CD14-positive monocyte (primary cell): ENCODE measurements around the gene C19orf85. TPM values are rescaled to one million over a fixed set of nuclear protein-coding genes. Genes with fewer than 3 reads are reported as not detected.
A peak's percentile ranks its signal among the peaks of the same experiment; 100 is the strongest.

Experiments used
- DNase-seq, 3 donors: peaks; one replicate each; pipeline ENCODE4 v3.0.0-alpha.2; 2011 to 2022
- H2AFZ ChIP-seq: 2 replicates; pipeline ENCODE4 v1.6.0; 2012; ENCODE audit warnings: mild to moderate bottlenecking, low read depth, low read length, inconsistent platforms; ENCODE audit not compliant: insufficient read depth, poor library complexity, severe bottlenecking
- H3K27ac ChIP-seq, 2 donors: 1 replicate in 1 of 2; 2 replicates in 1 of 2; pipeline ENCODE4 v1.5.1; 2012 to 2013; ENCODE audit warnings: low read length in 2 of 2, control low read depth in 1 of 2, inconsistent platforms in 1 of 2, low read depth in 1 of 2, mild to moderate bottlenecking in 1 of 2
- H3K27me3 ChIP-seq, 2 donors: one replicate each; pipeline versions ENCODE4 v1.6.0 to v1.6.1; 2011 to 2013; ENCODE audit warnings: low read length in 2 of 2; ENCODE audit not compliant: control insufficient read depth in 2 of 2, insufficient read depth in 2 of 2
- H3K36me3 ChIP-seq, 2 donors: replicated peaks in 1 of 2; 1 replicate in 1 of 2; 2 replicates in 1 of 2; pipeline versions ENCODE4 v1.5.1 to v1.6.1; 2012 to 2013; ENCODE audit warnings: low read length in 2 of 2, control low read depth in 1 of 2, inconsistent platforms in 1 of 2, mild to moderate bottlenecking in 1 of 2; ENCODE audit not compliant: insufficient read depth in 2 of 2, control insufficient read depth in 1 of 2
- H3K4me1 ChIP-seq, 2 donors: 1 replicate in 1 of 2; 2 replicates in 1 of 2; pipeline versions ENCODE4 v1.5.1 to v1.6.1; 2012 to 2013; ENCODE audit warnings: low read length in 2 of 2, control low read depth in 1 of 2, inconsistent platforms in 1 of 2, mild to moderate bottlenecking in 1 of 2, moderate library complexity in 1 of 2; ENCODE audit not compliant: insufficient read depth in 2 of 2, control insufficient read depth in 1 of 2
- H3K4me2 ChIP-seq: replicated peaks from 2 replicates; pipeline ENCODE3; 2012; ENCODE audit warnings: low read length, moderate library complexity, mild to moderate bottlenecking; ENCODE audit not compliant: poor library complexity, severe bottlenecking; ENCODE audit errors: extremely low read depth
- H3K4me3 ChIP-seq, 3 experiments: fragments of 200-600 bp in 1 of 3; sonication (generic) in 1 of 3; replicated peaks in 1 of 3; 1 replicate in 2 of 3; 2 replicates in 1 of 3; pipeline ENCODE4 v1.5.1; 2011 to 2013; ENCODE audit warnings: low read length in 3 of 3, mild to moderate bottlenecking in 3 of 3, control low read depth in 2 of 3, low read depth in 2 of 3, inconsistent platforms in 1 of 3, moderate library complexity in 1 of 3
- H3K79me2 ChIP-seq: 2 replicates; pipeline ENCODE4 v1.6.0; 2012; ENCODE audit warnings: mild to moderate bottlenecking, control low read depth, inconsistent platforms, low read length, moderate library complexity; ENCODE audit not compliant: insufficient read depth
- H3K9ac ChIP-seq: 2 replicates; pipeline ENCODE4 v1.6.0; 2017; ENCODE audit warnings: low read length, mild to moderate bottlenecking; ENCODE audit not compliant: insufficient read depth, poor library complexity, severe bottlenecking
- H3K9me3 ChIP-seq, 2 donors: replicated peaks in 1 of 2; 1 replicate in 1 of 2; 2 replicates in 1 of 2; pipeline versions ENCODE4 v1.5.1 to v1.6.1; 2012 to 2013; ENCODE audit warnings: low read length in 2 of 2, control low read depth in 1 of 2; ENCODE audit not compliant: control insufficient read depth in 1 of 2, insufficient read depth in 1 of 2
- H4K20me1 ChIP-seq: 2 replicates; pipeline ENCODE4 v1.6.0; 2012; ENCODE audit warnings: mild to moderate bottlenecking, low read length, control low read depth, moderate library complexity; ENCODE audit not compliant: insufficient read depth
- H3K27ac Mint-ChIP-seq, 7 donors: one replicate each; pipeline ENCODE4 v1.8.0; 2020; ENCODE audit warnings: mild to moderate bottlenecking in 7 of 7, mixed read lengths in 7 of 7, moderate library complexity in 6 of 7, inconsistent platforms in 2 of 7
- H3K27me3 Mint-ChIP-seq, 3 donors: one replicate each; pipeline ENCODE4 v1.8.0; 2021 to 2022; ENCODE audit warnings: low read depth in 3 of 3, mild to moderate bottlenecking in 3 of 3, mixed read lengths in 3 of 3, moderate library complexity in 3 of 3, inconsistent platforms in 1 of 3
- H3K36me3 Mint-ChIP-seq, 2 donors: one replicate each; pipeline ENCODE4 v1.8.0; 2020; ENCODE audit warnings: mixed read lengths in 2 of 2, inconsistent platforms in 1 of 2, mild to moderate bottlenecking in 1 of 2
- H3K4me1 Mint-ChIP-seq: one replicate; pipeline ENCODE4 v1.8.0; 2020; ENCODE audit warnings: mild to moderate bottlenecking, mixed read lengths
- H3K4me3 Mint-ChIP-seq, 2 donors: one replicate each; pipeline ENCODE4 v1.8.0; 2020; ENCODE audit warnings: mild to moderate bottlenecking in 2 of 2, mixed read lengths in 2 of 2, moderate library complexity in 1 of 2
- H3K9me3 Mint-ChIP-seq, 7 donors: one replicate each; pipeline ENCODE4 v1.8.0; 2020 to 2022; ENCODE audit warnings: mixed read lengths in 7 of 7, mild to moderate bottlenecking in 6 of 7, moderate library complexity in 6 of 7, inconsistent platforms in 2 of 7
- CTCF ChIP-seq: fragments of 200-600 bp; IDR thresholded peaks from one replicate; pipeline ENCODE4 v1.8.0; 2022; ENCODE audit warnings: antibody characterized with exemption, mild to moderate bottlenecking
- WGBS: methylation state at CpG from one replicate; pipeline ENCODE4 v1.1.5; 2013; ENCODE audit warnings: missing lambda C conversion rate; ENCODE audit not compliant: insufficient coverage; 5-methylcytosine and 5-hydroxymethylcytosine counted together
- intact Hi-C, 2 donors: fragments of 100-400 bp; cut with micrococcal nuclease; formaldehyde crosslinking; loops; one replicate each; pipeline versions ENCODE4 v1.15.0 to v1.15.1; 2023
- polyA plus RNA-seq, 3 donors: library from polyadenylated mRNA; depleted of rRNA in 1 of 3; unstranded in 2 of 3; stranded (reverse) in 1 of 3; fragments of 300-500 nt in 2 of 3; fragments of >200 nt in 1 of 3; fragmentation: Illumina TruSeq in 2 of 3; gene quantifications; 1 replicate in 2 of 3; 2 replicates in 1 of 3; pipeline ENCODE4 v1.2.3, GENCODE V29; 2012 to 2021

C19orf85 gene
- polyA plus RNA-seq, 3 donors, result not detected

- Histone ChIP-seq H3K27me3 (no peaks in the 10 kb centered on the region), H3K4me2 (no peak overlapping the region), H3K9me3 (no peaks in the 10 kb centered on the region), H3K79me2 (peaks cover 23% of the 10 kb centered on the region), H3K27ac (no peak overlapping the region), H3K4me3 (no peak overlapping the region), H4K20me1 (peaks cover 20% of the 10 kb centered on the region), H3K4me1 (peaks cover 16 to 21% of the 10 kb centered on the region in 2 donors), H3K36me3 (no peaks in the 10 kb centered on the region), H2AFZ (no peak overlapping the region), H3K9ac (no peak overlapping the region)
- DNase-seq, result no peak
- Mint-ChIP-seq H3K27ac (peak overlapping the region in 2 of 7 donors; percentile 69 to 89), H3K4me3 (no peak overlapping the region), H3K27me3 (peaks cover 0 to 6% (median 2%) of the 10 kb centered on the region in 3 donors), H3K9me3 (peaks cover 0 to 3% (median 0%) of the 10 kb centered on the region in 7 donors), H3K4me1 (peaks cover 30% of the 10 kb centered on the region), H3K36me3 (peaks cover 0 to under 1% of the 10 kb centered on the region in 2 donors)
- WGBS, result 99% methylated on average over 9 of the region's 19 CpGs
- intact Hi-C loops, result no loop called here
- no peak for TF ChIP-seq CTCF
Observed at GRCh38 chr19:55474269-55475265, 10.0 kb upstream of the C19orf85 start.

- WGBS, result 89% methylated on average over 9 of the region's 16 CpGs
- no peaks in the 10 kb centered on the region for H3K9me3 ChIP-seq
- no peak overlapping the region for H3K9ac ChIP-seq
- H3K4me2 ChIP-seq, result no peak overlapping the region
- no peak for DNase-seq
- Mint-ChIP-seq H3K27me3 (peaks cover 0 to 6% (median 2%) of the 10 kb centered on the region in 3 donors), H3K4me3 (peak overlapping the region in 1 of 2 donors; percentile 24), H3K27ac (peak overlapping the region in 2 of 7 donors; percentile 16 to 27), H3K9me3 (peaks cover 0 to 3% (median 0%) of the 10 kb centered on the region in 7 donors), H3K36me3 (no peaks in the 10 kb centered on the region), H3K4me1 (peaks cover 23% of the 10 kb centered on the region)
- H4K20me1 ChIP-seq, result peaks cover 9% of the 10 kb centered on the region
- no peak overlapping the region for H3K4me3 ChIP-seq
- no peak overlapping the region for H2AFZ ChIP-seq
- intact Hi-C loops, result no loop called here
- TF ChIP-seq CTCF, result no peak
- H3K27me3 ChIP-seq, result no peaks in the 10 kb centered on the region
- H3K27ac ChIP-seq, result no peak overlapping the region
- no peaks in the 10 kb centered on the region for H3K36me3 ChIP-seq
- H3K4me1 ChIP-seq, result peaks cover 16 to 21% of the 10 kb centered on the region in 2 donors
- peaks cover 15% of the 10 kb centered on the region for H3K79me2 ChIP-seq
Observed at GRCh38 chr19:55473225-55474012, 8.9 kb upstream of the C19orf85 start.
